Pancreas (tissue), 10 donors: Measurements from ENCODE around the gene STH. TPM values are rescaled to one million over a fixed set of nuclear protein-coding genes. Genes with fewer than 3 reads are reported as not detected.

Experiments
- ATAC-seq, 4 donors: fragments of 200-7000 bp; cut with Tn5 transposase; one replicate each; pipeline versions ENCODE4 v1.8.0 to v1.9.1; 2020; ENCODE audit warnings: mild to moderate bottlenecking in 4 of 4, moderate library complexity in 4 of 4
- DNase-seq, 6 donors: peaks; one replicate each; pipeline ENCODE4 v3.0.0-alpha.2; 2020
- FAIRE-seq: peaks from 2 replicates; lab custom pipeline; 2012; peaks lifted over from hg19 to GRCh38; lab: Jason Lieb, UNC
- H3K27ac ChIP-seq, 4 donors: fragments of 200-600 bp; sonication (generic); 1 replicate in 3 of 4; 2 replicates in 1 of 4; pipeline versions ENCODE4 v1.5.0 to v1.8.0; 2020
- H3K27me3 ChIP-seq, 4 donors: fragments of 200-600 bp; one replicate each; pipeline ENCODE4 v1.8.0; 2021
- H3K36me3 ChIP-seq, 3 donors: fragments of 200-600 bp; sonication (generic) in 1 of 3; one replicate each; pipeline versions ENCODE4 v1.5.0 to v1.8.0; 2020 to 2021
- H3K4me1 ChIP-seq, 3 donors: fragments of 200-600 bp; one replicate each; pipeline ENCODE4 v1.8.0; 2021
- H3K4me3 ChIP-seq, 4 donors: fragments of 200-600 bp; sonication (generic) in 2 of 4; one replicate each; pipeline versions ENCODE4 v1.5.0 to v1.8.0; 2020 to 2021
- H3K9me3 ChIP-seq, 4 donors: fragments of 200-600 bp; one replicate each; pipeline ENCODE4 v1.8.0; 2021
- CTCF ChIP-seq, 4 donors: fragments of 200-600 bp; sonication (generic) in 3 of 4; IDR thresholded peaks; one replicate each; pipeline versions ENCODE4 v1.5.0 to v1.8.0; 2021; ENCODE audit warnings: antibody characterized with exemption in 4 of 4
- WGBS, 2 donors: extraction: QIAGEN DNeasy Blood & Tissue Kit; methylation state at CpG; one replicate each; pipeline ENCODE4 v1.1.7; 2013; 5-methylcytosine and 5-hydroxymethylcytosine counted together
- intact Hi-C, 3 donors: fragments of 100-400 bp; cut with DNase I; formaldehyde crosslinking; loops; one replicate each; pipeline versions ENCODE4 v1.11.1 to v1.14.2; 2022
- polyA plus RNA-seq, 2 donors: library from polyadenylated mRNA; stranded (reverse); fragments of 200-250 nt; gene quantifications; one replicate each; pipeline ENCODE4 v1.2.3, GENCODE V29; 2013
- total RNA-seq, 6 donors: library from RNA; stranded (reverse); fragmentation: NEBNext Ultra II Directional in 4 of 6; extraction: Animal tissue kit (Norgen Biotek cat#: 25700) in 4 of 6; gene quantifications; one replicate each; pipeline versions ENCODE4 v1.2.1 to v1.2.4, GENCODE V29; 2021 to 2023
- donor health status: healthy with polysubstance abuse.
- donor health status: DM: no; HTN: no; CAD: no; lungs with moderate emphysema.
- donor health status: DM: no; HTN: no; CAD: no.
- donor health status: control.
- donor health status: control.
- donor health status: Bipolar disorder and iron deficiency.
- donor health status: DM: yes; HTN: yes; CAD: no.
- donor health status: DM: no; HTN: no; CAD: no.
- donor health status: DM: no; HTN: no; CAD: no.
- donor health status: DM: yes; HTN: yes; CAD: no.

STH gene
- total and polyA plus RNA-seq, 8 donors: not detected

- TF ChIP-seq CTCF (IDR thresholded peaks at IDR 0.05): no peak
- WGBS, 2 donors: 61 to 70% methylated on average over 4 of the region's 4 CpGs
- no peaks in the 10 kb centered on the region for H3K9me3 ChIP-seq
- intact Hi-C loops: no loop called here
- no peaks in the 10 kb centered on the region for H3K36me3 ChIP-seq
- FAIRE-seq: no peak
- DNase-seq: no peak
- H3K4me3 ChIP-seq: no peak overlapping the region
- ATAC-seq: no peak
- H3K27me3 ChIP-seq: no peaks in the 10 kb centered on the region
- H3K27ac ChIP-seq: no peak overlapping the region
- H3K4me1 ChIP-seq: no peaks in the 10 kb centered on the region
These were observed 33.2 kb upstream of the STH start for GRCh38 chr17:45965812-45966211.

DNA sequence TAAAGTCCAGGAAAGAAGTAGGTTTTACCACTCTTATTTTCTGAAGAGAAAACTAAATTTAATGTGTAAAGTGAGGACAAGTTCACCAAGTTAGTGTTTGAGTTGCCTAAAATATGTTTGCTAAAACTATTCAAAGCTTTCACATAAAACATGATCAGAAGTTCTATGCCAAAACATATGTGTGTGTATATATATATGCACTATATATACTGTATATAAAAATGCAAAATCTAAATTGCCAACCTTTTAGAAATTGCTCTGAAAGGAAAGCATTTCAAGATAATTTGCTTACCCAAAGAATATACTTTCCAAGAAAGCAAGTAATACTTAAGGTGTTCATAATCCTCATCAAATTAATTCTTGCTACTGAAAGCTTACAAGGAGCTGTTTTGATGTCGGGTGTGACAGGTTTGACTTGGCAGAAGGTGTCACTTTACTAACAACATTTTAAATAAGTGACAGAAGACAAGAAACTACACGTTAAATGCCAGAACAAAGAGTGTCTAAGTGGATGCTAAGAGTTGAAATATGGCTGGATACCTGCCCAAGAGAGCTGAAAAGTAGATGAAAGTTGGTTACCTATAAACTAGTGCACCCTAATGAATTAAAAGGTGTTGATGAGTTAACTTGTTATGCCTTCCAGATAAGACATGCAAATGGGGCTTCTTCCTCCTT is 32.3 kb upstream of the STH start:
- intact Hi-C loops: no loop called here
- 32 to 53% methylated on average over 2 of the region's 2 CpGs for WGBS, 2 donors
- Histone ChIP-seq H3K4me1 (no peaks in the 10 kb centered on the region), H3K27ac (no peak overlapping the region), H3K9me3 (no peaks in the 10 kb centered on the region), H3K4me3 (no peak overlapping the region), H3K27me3 (no peaks in the 10 kb centered on the region), H3K36me3 (no peaks in the 10 kb centered on the region)
- no peak for TF ChIP-seq CTCF (IDR thresholded peaks at IDR 0.05)
- no peak for DNase-seq
- FAIRE-seq: no peak
- no peak for ATAC-seq

DNA sequence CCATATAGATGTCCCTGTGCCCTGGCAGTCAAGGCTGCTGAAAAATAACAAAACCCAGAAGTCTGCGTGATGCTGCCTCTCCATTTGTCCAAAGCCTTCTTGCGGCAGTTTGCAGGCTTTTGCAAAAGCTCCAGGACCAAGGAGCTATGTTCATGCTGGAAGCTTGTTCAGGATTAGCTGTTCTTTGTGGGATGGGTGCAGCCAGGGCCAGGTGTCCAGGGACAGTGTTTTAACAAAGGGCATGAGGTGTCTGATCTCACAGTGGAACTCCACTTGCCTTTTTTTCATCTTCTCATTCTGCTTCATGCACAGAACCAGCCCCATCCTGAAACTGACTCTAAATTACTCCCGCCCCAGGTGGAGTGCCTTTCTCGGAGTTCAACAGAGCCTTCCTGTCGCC is 31.7 kb upstream of the STH start:
- Histone ChIP-seq H3K4me1 (no peaks in the 10 kb centered on the region), H3K27me3 (no peaks in the 10 kb centered on the region), H3K36me3 (no peaks in the 10 kb centered on the region), H3K9me3 (no peaks in the 10 kb centered on the region), H3K27ac (no peak overlapping the region), H3K4me3 (no peak overlapping the region)
- no peak for TF ChIP-seq CTCF (IDR thresholded peaks at IDR 0.05)
- WGBS, 2 donors: 81 to 85% methylated on average over 5 of the region's 5 CpGs
- intact Hi-C loops: no loop called here
- no peak for DNase-seq
- FAIRE-seq: no peak
- no peak for ATAC-seq

DNA sequence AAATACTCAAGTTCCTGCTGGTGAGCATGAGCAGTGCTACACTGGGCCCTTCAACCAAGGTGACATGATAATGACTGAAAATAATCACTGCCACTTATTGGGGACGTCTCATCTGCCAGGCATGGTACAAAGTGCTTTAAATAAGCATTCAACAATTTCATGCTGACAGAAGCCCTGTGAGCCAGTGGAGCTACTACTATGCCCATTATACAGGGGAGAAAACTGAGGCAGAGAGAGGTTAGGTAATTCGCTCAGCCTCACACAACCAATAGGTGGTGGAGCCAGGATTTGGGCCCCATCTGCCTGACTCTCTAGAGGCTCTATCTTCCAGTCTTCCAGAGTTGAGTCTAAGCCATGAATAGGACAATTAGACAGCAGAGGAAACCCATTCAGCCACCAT is 30.3 kb upstream of the STH start:
- H3K27ac ChIP-seq: no peak overlapping the region
- WGBS, 2 donors: 64 to 74% methylated on average over 2 of the region's 2 CpGs
- H3K4me3 ChIP-seq: no peak overlapping the region
- DNase-seq (no peak), ATAC-seq (no peak), FAIRE-seq (no peak)
- intact Hi-C loops: no loop called here
- TF ChIP-seq CTCF (IDR thresholded peaks at IDR 0.05): no peak
- H3K4me1 ChIP-seq: peaks cover 0 to 4% (median 0%) of the 10 kb centered on the region in 3 donors
- no peaks in the 10 kb centered on the region for H3K27me3 ChIP-seq
- H3K36me3 ChIP-seq: no peaks in the 10 kb centered on the region
- no peaks in the 10 kb centered on the region for H3K9me3 ChIP-seq

- no peaks in the 10 kb centered on the region for H3K36me3 ChIP-seq
- ATAC-seq (no peak), FAIRE-seq (no peak), DNase-seq (no peak)
- H3K4me3 ChIP-seq: no peak overlapping the region
- H3K4me1 ChIP-seq: peaks cover 0 to 4% (median 0%) of the 10 kb centered on the region in 3 donors
- no peaks in the 10 kb centered on the region for H3K9me3 ChIP-seq
- H3K27me3 ChIP-seq: no peaks in the 10 kb centered on the region
- intact Hi-C loops: no loop called here
- WGBS, 2 donors: 66 to 75% methylated on average over 2 of the region's 2 CpGs
- no peak overlapping the region for H3K27ac ChIP-seq
- TF ChIP-seq CTCF (IDR thresholded peaks at IDR 0.05): no peak
These were observed 29.3 kb upstream of the STH start for GRCh38 chr17:45969726-45970125.
